HL-60/S4 treated with retinoic acid at 250 ng/mL for 4 days and 3 days (cell line): ENCODE measurements around the gene REEP3.
"Not testable (repeated sequence)": the region's sequence is repeated elsewhere in the genome, so short reads cannot be mapped to it uniquely, and the experiment has no call there.

Source experiments
- in situ Hi-C: fragments of 300-500 bp; cut with MboI; formaldehyde crosslinking; loops from 2 replicates; pipeline ENCODE4 v1.7.0; 2022; ENCODE audit warnings: low sequenced_read_pairs

The REEP3 gene

DNA sequence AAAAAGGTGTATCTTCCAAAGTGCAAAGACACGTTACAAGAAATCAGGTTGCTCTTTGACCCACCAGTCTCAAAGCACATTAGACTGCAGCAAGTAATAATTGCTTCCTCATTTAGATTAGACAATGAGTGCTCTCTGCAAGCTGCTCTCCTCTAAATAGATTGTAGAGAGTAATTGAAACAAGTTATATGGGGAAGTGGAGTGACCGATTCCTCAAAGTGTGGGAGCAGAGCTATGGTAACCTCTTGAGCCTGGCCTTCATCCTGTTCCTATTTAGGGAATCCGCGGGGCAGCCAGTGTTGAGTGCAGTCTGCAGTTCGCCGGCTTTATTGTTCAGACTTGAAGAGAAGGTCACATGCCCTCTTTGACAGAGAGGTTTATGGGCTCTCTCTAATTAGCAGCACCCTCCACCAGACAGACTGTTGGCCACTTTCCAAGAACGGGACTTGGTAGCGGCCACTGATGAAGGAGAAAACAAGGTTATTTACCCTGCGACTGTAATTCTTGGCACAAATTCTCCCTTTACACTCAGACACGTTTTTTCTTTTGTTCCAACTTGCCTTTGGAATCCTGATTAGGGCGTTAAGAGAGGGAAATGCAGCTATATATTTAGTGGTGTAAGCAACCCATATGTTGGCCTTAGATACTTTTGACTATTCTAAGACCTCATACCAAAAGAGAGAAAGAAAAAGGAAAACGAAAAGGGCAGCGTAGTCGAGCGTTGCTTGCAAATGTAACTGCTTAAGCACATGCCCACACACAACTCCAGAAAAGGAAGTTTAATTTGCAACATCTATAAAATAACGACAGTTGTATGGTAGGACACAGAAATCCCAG, 107.5 kb downstream of the REEP3 start:
- in situ Hi-C loops, result no loop called here

DNA sequence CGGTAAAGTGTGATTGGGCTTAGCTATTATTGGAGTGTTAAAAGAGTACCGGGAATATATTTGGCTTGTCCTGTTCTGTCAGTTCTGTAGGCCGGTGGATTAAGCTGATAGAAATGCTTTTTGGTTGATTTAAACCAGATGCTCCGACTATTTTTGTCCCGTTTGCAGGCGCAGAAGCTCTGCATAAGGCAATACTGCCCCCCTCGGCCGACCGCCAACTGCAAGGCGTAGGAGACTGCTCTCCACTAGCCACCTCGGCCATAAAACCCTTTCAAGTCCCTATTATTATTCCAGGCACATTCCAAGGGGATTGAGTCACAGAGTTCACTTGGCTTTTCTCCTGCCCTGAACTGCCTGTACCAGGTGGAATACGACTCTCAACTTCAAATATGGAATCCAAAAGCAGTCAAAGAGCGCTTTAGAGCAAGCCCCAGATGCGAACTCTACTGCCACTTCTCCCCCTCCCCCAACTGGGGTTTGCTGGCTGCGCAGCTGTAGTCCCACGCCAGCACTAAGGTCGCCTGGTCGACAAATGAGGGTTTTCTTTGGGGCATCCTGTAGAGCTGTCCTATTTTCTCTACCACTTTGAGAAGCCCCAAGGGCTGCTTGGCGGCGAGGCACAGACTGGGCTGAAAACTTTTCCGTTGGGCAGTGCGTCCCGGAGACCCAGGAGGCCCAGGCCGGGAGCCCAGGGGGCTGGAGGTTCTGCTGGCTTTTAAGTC, 108.3 kb downstream of the REEP3 start:
- in situ Hi-C loops, result no loop called here

DNA sequence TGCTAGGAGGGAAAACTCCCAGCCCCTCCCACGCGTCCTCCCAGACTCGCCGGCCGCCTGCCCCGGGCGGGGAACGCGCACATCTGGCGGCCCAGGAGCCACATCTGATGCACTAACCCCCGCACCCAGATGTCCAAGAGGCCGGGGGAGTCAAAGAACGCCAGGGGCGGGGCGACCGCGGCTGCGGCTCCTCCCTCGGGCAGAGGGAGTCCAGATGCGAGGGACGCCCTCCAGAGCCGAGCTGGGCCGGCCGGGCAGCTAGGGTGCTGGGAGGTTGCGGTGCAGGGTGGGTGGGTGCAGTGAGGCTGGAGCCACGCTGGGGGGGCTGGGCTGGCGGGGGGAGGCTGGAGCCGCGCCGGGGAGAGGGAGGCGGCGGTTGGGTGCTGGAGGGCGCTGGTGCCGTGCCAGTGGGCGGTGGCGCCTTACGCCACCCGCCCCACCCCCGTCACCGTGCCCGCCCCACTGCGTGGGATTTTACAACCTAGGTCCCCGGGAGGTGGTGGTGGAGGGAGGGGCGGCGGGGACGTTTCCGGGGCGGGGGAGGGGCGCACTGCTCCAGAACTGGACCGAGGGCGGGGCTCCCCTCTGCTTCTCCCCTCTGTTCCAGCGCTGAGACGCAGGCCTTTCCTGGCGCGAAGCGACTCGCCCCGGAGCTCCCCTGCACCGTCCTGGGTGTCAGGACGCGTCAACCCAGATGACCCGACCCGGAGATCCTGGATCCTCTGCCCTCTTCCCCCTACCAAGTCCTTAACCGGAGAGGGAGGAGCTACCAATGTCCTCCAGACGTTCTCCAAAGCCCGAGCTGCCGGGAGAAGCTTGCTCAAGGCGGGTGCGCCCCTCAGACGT, 109.1 kb downstream of the REEP3 start:
- in situ Hi-C loops, result no loop called here

DNA sequence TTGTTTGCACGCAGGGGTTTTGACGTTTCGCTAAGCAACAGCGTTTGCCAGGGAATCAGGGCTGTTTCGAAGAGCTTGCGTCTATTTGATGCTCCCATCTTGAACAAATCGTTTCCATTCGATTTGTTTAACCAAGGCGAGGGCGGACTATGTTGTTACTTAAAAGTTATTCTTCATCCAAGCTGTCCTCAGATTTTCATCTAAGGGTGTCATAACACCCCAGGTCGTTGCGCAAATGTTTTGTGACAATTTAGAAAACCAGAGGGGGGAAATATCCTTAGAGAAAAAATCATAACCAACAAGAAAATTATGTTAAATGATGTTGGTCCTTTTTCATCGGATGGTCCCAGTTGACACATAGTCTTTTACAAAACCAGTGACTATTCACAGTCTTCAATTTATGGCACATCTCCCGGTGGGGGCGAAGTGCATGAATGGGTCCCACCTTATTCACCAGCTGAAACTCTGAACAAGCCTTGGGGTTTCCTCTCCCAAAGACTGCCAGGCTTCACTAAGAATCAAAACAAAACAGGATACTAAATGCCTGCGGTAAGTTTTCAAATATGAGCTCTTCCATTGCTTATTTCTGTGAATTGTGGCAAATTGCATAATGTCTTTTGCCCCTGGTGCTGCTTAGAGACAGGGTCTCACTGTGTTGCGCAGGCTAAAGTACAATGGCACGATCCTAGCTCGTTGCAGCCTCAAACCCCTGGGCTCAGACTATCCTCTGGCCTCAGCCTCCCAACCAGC, 109.9 kb downstream of the REEP3 start:
- in situ Hi-C loops, result no loop called here

DNA sequence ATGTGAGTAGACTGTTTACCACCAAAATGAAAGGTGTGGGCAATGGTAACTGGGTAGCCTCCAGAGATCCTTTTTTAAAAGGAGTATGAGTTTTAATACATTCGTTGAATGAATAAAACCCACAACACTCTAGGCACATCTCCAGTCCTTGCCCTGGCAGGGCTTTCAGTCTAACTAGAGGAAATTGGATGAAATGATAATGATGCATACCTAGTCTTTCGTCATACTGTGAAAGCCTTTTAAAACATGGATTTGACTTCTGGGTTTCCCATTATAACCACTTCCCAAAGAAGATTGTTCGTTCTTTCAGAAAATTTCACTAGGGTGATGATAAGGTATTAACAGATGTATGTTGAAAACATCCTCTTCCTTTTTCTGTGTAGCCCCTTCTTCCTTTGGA, 110.8 kb downstream of the REEP3 start:
- in situ Hi-C loops, result no loop called here

DNA sequence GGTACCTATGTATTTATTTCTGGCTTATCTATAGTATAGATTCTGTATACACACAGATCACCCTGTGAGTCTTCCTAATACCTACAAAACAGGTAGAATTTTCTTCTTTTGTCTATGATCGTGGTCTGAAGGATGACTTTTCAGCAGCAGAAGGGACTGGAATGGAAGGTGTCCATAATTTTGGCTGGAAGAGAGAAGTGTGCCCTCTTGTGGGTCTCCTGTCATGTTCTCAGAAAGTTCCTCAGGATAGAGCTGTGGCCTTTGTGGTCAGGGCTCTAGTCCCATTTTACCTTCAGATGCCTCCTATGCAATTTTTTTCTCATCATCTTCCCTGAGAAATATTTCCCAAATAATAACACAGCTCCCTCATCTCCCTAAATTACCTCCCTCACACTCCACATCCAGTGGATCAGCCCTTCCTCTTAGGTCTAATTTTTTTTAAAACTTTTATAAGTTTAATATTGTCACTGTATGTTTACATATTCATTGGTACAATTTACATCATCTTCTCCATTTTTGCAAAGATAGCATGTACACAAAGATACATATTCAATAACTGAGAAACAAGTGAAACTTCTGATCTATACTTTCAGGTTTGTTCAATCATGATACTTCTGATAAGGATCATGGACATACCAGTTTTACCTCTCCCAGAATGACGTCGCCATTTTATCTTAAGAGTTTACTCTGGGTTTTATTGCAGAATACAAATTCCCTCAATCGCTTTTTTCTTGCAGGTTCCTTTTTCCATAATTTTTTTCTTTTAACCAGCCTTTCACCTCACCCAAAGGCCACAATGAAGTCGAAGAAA, 112.7 kb downstream of the REEP3 start:
- in situ Hi-C loops, result no loop called here

DNA sequence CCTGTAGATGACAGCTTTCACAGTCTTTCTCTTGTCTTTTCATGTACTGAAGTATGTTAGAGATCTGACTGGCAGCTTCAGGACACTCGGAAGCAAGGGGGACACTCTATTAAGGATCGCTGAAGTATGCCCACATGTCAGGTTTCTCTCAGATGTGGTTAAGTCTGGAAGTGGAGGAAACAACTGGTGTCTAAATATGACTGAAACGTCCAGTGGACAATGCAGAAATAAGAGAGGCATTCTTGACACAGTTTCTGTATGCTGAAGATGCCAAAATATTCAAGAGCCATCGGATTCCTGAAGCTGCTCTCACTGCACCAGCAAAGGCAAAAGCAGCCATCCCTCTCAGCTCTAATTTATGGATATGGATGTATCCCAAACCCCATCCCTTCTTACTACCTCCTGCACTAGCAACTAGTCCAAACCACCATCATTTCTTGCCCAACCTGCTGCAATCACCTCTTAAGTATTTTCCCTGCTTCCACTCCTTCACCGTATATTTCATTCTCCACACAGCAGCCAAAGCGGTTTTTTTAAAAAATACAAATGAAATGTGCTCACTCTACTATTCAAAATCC, 113.4 kb downstream of the REEP3 start:
- in situ Hi-C loops, result no loop called here

DNA sequence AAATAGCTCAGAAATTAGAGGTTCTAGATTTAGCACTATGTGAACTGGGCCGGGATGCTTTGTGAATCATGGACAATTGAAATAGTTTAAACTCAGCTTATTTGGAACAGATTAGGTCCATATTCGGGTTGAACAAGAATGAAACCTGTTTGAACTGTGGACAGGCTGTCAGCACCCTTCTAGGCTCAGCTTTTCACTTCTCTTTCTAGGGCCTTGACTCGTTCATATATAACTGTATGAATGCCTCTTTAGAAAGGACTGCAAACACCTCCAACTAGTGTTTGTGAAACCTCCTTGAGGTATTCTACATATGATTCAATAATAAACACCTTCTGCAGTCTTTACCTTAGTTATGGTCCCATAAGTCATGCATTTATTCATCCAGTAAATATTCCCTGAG, 115.6 kb downstream of the REEP3 start:
- in situ Hi-C loops, result no loop called here

DNA sequence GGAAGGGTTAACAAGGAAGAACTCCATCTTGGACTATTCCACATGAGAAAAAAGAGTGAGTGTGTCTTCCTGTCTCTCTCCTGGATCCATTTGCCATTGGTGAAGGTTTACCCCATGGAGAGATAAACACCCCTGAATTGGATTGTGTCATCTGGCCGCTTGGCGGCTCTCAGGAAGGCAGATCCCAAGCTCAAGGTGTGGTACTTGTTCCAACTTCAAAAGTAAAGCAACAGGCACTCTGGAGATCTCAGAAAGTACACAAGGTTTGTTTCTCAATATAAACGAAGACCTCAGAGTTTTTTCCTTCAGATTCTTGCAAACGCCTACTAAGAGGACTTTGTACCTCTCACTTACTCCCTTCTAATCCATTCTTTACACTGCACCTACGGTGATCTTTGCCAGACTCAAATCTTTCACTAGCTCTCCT, 116.7 kb downstream of the REEP3 start:
- in situ Hi-C loops, result no loop called here

DNA sequence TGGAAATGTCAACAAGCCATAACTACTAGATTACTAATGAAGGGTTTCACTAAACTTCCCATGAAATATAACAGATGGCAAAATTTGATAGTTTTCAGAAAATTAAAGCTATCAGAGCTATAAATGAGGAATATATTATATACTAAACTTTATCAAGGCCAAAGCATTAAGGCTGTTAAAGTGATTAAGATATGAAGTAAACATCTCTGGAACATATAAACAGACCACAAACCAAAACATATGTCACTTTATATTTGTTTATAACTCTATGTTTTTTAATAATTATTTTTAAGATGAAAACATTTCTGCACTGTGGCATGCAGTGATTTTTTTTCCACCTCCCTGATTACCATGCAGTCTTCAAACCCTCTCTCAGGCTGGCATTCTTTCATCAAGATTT, 120.2 kb downstream of the REEP3 start:
- in situ Hi-C loops, result no loop called here

DNA sequence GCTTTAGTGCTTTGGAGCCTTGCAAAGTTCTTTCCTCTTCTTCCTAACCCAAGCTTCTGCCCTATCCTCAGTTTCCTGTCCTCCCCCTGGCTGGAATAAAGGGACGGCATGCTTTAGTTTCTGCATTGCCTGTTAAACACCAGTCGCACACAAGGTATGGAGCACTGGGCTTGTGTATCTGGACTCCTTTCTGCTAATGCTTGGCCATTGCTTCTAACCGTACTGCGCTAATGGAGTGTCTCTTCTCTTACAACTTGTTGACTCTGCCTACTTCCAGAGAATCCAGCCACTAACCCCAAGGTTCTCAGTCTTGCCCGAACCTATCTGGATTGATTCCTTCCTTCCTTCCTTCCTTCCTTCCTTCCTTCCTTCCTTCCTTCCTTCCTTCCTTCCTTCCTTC, 120.6 kb downstream of the REEP3 start:
- in situ Hi-C loops, result no loop called here

DNA sequence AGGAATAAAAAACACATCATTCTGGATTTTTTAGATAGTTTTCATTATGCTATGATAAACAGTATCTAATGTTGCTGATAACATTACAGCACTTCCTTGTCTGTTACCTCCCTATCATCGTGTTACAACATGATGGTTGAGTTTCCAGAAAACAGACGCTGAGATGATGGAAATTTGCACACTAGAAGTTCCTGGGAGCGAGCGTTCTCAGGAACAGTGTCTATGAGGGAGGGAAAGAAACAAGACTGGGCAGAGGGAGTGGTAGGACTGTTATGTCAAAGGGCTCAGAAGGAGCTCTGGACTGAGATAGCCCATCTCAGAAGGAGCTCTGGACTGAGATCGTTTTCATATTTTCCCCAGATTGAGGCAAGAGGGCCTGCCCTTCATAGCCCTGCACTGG, 121.6 kb downstream of the REEP3 start:
- in situ Hi-C loops, result no loop called here

DNA sequence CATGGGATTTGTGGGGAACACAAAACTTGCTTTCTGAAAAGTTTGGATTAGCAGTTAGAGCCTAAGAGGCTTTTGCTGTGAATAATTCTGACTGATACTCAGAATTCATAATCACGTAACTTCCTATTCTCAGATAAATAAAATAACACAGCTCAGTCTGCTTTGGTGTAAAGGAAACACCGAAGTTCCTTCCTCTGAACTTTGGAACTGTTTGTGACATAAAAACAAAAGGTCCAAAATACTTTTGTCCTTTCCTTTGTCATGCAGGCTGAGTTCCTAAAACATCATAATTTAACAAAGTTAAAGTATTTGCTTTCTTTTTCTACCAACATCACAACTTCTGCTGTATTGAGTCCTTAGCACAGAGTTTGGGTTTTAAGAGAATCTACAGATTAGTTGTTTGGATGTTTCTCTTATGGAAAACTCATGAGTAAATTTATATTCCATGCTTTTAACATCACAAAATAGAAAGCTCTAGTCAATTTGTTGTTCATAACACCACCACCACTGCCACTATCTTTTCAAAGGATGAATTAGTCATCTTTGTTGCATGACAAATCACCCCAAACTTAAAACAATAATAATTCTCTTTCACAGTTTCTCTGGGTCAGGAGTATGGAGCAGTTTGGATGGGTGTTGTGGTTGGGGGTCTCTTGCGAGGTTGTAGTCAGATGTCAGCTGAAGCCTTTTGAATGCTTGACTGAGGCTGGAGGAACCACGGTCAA, 123.4 kb downstream of the REEP3 start:
- in situ Hi-C loops, result no loop called here

DNA sequence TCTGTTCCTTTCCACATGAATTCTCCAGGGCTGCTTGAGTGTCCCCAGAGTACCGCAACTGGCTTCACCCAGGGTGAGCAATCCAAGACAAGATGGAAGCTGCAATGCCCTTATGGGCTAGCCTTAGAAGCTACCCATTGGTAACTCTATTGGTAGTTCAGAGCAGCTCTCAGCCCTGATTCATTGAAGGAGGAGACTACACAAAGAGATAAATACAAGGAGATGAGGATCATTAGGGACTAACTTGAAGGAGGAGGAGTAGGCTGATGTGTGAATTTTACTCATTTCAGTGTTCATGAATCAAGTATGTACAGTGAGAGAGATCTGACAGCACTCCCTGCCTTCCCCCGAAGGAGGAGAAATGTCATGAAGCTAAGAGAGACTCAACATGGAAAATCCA, 124.0 kb downstream of the REEP3 start:
- in situ Hi-C loops, result no loop called here

DNA sequence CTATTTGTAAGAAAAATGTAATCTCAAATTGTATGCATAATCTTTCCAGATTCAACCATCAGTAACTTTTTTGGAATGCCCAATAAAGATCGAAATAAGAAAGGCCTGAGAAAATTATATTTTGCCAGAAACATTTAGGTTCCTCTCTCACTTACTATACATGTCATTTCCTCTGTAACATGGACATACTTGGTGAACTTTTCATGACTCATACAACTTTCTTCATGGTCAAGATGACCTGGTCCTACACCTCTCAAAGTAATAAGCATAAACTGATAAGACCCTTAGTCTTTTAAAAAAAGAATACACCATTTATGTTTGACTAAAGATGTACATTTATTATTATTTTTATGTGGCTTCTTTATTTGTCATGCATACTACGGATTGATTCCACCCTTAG, 125.3 kb downstream of the REEP3 start:
- in situ Hi-C loops, result no loop called here

DNA sequence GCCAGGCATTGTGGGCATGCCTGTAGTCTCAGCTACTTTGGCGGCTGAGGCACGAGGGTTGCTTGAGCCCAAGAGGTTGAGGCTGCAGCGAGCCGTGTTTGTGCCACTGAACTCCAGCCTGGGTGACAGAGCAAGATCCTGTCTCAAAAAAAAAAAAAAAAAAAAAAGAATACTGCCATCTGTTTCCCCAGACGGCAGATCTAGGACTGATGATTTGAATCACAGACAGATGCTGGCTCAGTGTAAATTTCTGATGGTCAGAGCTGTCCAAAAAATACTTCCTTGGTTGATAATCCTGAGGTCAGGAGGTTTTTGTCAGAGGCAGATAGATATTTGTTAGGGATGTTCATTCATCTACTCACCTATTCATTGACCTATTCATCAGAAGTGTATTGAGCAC, 130.7 kb downstream of the REEP3 start:
- in situ Hi-C loops, result no loop called here

DNA sequence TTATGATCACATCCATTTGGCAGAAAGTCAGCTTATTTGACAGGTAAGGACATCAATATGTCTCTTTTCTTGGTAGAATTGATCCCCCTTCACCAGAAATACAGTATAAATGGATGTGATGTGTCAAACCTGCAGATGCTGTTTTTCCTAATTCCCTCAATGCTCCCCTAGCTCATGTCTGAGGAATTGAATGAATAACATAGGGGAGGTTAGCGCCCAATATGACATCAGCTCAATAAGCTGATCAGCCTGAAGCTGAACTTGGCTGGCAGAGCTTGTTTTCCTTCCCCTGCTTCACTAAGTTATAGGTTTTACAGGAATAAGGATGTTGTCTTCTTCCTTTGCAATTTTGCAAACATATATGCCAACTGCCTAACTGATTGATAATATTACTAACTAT, 132.5 kb downstream of the REEP3 start:
- in situ Hi-C loops, result no loop called here

DNA sequence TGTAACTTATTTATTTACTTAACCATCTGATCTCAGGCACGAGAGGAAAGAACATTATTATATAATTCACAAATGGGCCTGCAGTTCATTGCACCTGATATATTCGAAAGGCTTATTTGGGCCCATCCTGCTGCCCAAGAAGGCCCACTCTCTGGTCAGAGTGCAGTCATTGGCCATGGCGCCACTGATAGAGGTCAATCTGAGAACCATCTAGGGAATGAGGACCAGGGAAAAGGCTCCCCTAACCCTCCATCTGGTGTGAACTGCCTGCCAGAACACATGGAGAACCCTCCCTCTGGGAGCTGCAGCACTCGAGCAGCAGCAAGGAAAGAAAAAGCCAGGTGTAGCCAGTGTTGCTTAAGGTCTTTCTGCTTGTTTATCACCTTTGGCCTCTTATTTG, 136.6 kb downstream of the REEP3 start:
- in situ Hi-C loops, result no loop called here

DNA sequence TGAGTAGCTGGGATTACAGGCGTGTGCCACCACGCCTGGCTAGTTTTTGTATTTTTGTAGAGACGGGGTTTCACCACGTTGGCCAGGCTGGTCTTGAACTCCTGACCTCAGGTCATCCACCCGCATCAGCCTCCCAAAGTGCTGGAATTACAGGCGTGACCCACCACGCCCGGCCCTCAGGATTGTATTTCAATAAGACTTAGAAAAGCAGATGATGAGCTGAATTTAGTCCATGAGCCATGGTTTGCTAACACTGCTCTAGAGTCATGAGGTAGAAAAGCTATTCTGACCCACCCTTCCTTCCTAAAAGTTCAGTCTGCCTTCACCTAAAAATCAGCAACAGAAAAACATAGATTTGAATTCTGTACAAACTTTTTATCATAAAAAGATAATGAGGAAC, 139.7 kb downstream of the REEP3 start:
- in situ Hi-C loops, result not testable (repeated sequence)
